Duodenal mucosa (tissue), 2 donors: ENCODE measurements around the gene MRPL24.

Source experiments
- H3K27ac ChIP-seq: one replicate; pipeline ENCODE4 v1.7.0; 2013; ENCODE audit warnings: low read depth, low read length
- H3K27me3 ChIP-seq, 2 donors: one replicate each; pipeline ENCODE4 v1.7.0; 2013; ENCODE audit warnings: low read length in 2 of 2, control low read depth in 1 of 2; ENCODE audit not compliant: insufficient read depth in 2 of 2, control insufficient read depth in 1 of 2
- H3K36me3 ChIP-seq, 2 donors: one replicate each; pipeline ENCODE4 v1.7.0; 2013; ENCODE audit warnings: low read length in 2 of 2, control low read depth in 1 of 2; ENCODE audit not compliant: insufficient read depth in 2 of 2, control insufficient read depth in 1 of 2
- H3K4me1 ChIP-seq, 2 donors: one replicate each; pipeline ENCODE4 v1.7.0; 2013; ENCODE audit warnings: low read length in 2 of 2, control low read depth in 1 of 2; ENCODE audit not compliant: insufficient read depth in 2 of 2, control insufficient read depth in 1 of 2
- H3K4me3 ChIP-seq, 2 donors: one replicate each; pipeline ENCODE4 v1.7.0; 2013; ENCODE audit warnings: low read length in 2 of 2, low read depth in 1 of 2
- H3K9ac ChIP-seq, 2 donors: one replicate each; pipeline ENCODE4 v1.7.0; 2013; ENCODE audit warnings: low read length in 2 of 2, low read depth in 1 of 2
- H3K9me3 ChIP-seq, 2 donors: one replicate each; pipeline ENCODE4 v1.7.0; 2013; ENCODE audit warnings: low read length in 2 of 2, control low read depth in 1 of 2; ENCODE audit not compliant: control insufficient read depth in 1 of 2

Gene MRPL24

DNA sequence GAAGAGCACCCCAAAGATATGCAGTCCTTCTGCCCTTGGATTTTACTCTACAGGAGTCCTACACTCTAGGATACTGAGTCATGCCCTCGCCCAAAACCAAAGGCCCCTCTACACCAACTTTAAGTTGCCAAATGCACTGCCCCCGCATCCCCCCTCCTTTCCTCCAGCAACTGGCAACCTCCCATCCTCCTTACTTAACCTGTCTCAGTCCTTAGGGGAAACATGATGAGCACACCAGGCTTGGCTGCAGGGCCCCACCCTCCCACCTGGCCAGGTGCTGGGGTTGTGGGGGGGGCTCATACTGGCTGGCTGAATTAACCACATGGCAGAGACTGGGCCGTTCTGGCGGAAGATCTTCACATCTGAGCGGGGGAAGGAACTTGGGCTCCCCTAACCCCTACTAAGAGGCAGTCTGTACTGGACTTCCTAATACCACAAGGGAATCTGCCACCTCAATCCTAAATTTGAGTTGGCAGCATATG is 9.3 kb upstream of the MRPL24 start:
- H3K4me3 ChIP-seq = peak overlapping the region; percentile 93 to 94
- no peaks in the 10 kb centered on the region for H3K27me3 ChIP-seq
- H3K36me3 ChIP-seq = peaks cover under 1 to 5% of the 10 kb centered on the region in 2 donors
- peaks cover 0 to 1% of the 10 kb centered on the region in 2 donors for H3K9me3 ChIP-seq
- peaks cover 50 to 62% of the 10 kb centered on the region in 2 donors for H3K4me1 ChIP-seq
- peak overlapping the region; percentile 85 to 95 for H3K9ac ChIP-seq
- H3K27ac ChIP-seq = peak overlapping the region; percentile 95

DNA sequence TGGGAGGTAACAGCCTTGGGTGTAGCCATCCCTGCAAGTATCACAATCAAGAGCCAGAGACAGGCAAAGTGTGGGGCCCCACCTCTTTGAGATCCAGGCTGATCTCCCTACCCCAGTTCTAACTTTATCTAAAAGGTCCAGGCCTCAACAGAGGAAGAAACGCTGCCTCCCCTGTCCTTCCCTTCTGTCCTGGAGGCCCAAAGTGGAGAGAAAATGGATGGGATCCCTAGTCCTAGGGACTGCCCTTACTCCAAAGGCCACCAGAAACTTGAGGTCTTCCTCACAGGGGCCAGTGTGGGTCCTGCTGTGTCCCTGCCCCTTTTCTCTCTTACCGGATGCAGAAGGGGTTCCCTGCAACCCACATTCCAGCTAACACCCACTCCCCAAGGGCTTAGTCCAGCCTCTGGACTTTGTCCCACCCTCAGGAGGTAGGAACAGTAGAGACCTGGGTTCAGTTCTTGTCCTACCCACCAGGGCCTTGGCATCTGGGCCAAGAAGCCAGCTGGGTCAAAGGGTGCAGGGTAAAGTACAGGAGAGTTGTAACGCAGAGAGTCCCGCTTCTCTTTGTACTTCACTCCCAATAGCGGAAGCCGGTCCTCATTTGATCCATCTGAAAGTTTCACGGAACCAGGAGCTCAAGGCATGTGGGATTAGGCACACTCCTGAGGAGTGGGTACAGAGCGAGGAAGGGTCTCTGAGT is 8.7 kb upstream of the MRPL24 start:
- Histone ChIP-seq H3K27ac (peak overlapping the region; percentile 95), H3K4me3 (peak overlapping the region; percentile 93 to 94), H3K9me3 (peaks cover 0 to 1% of the 10 kb centered on the region in 2 donors), H3K36me3 (peaks cover 6 to 8% of the 10 kb centered on the region in 2 donors), H3K9ac (peak overlapping the region; percentile 85 to 95), H3K27me3 (no peaks in the 10 kb centered on the region), H3K4me1 (peaks cover 52 to 62% of the 10 kb centered on the region in 2 donors)

DNA sequence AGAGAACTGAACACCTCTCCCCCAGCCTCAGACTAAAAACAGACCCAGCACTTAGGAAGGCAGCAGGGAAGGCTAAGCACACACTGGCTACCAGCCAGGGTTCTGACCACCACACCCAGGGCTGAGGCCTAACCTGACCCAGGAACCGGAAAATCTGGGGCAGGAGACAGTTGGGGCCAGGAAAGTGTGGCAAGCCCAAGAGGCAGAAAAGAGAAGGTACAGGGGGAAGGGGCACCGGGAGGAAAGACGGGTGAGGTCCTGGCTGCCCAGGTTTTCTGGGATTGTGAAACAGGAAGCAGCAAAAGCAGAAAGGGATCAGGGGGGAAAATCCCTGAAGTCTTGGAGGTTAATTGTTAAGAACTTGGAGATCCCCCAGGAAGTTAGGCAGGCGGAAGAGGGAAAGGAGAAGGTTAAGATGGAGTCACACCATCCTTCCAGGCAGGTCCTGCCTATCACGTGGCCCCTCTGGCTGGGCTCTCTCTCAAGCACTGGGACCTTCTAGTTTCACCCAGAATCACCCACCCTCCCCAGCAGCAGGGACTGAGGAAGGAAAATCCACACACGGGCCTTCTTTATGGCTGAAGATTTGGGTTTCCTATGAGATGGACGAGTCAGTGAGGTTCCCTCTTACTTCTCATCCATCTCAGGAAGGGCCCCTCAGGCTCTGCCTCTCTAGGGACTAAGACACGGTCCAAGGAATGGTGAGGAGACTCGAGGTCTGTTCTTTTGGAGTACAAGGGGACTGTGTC is 8.0 kb upstream of the MRPL24 start:
- H3K4me1 ChIP-seq = peaks cover 52 to 62% of the 10 kb centered on the region in 2 donors
- H3K9me3 ChIP-seq = peaks cover 0 to 1% of the 10 kb centered on the region in 2 donors
- H3K9ac ChIP-seq = peak overlapping the region; percentile 85 to 95
- peaks cover 10 to 13% of the 10 kb centered on the region in 2 donors for H3K36me3 ChIP-seq
- peak overlapping the region; percentile 95 for H3K27ac ChIP-seq
- H3K27me3 ChIP-seq = no peaks in the 10 kb centered on the region
- H3K4me3 ChIP-seq = peak overlapping the region; percentile 93 to 94

GRCh38 chr1:156747742-156748669 is 7.1 kb upstream of the MRPL24 start:
- Histone ChIP-seq H3K36me3 (peaks cover 18 to 21% of the 10 kb centered on the region in 2 donors), H3K27me3 (no peaks in the 10 kb centered on the region), H3K27ac (peak overlapping the region; percentile 95), H3K9me3 (peaks cover 0 to 1% of the 10 kb centered on the region in 2 donors), H3K4me3 (peak overlapping the region; percentile 93 to 94), H3K9ac (peak overlapping the region; percentile 85 to 95), H3K4me1 (peaks cover 49 to 60% of the 10 kb centered on the region in 2 donors)

GRCh38 chr1:156746728-156747631 is 6.1 kb upstream of the MRPL24 start:
- peak overlapping the region; percentile 93 to 94 for H3K4me3 ChIP-seq
- H3K4me1 ChIP-seq = peaks cover 44 to 49% of the 10 kb centered on the region in 2 donors
- peaks cover 0 to under 1% of the 10 kb centered on the region in 2 donors for H3K9me3 ChIP-seq
- peak overlapping the region; percentile 85 to 95 for H3K9ac ChIP-seq
- peak overlapping the region; percentile 98 for H3K27ac ChIP-seq
- peaks cover 19 to 27% of the 10 kb centered on the region in 2 donors for H3K36me3 ChIP-seq
- no peaks in the 10 kb centered on the region for H3K27me3 ChIP-seq

DNA sequence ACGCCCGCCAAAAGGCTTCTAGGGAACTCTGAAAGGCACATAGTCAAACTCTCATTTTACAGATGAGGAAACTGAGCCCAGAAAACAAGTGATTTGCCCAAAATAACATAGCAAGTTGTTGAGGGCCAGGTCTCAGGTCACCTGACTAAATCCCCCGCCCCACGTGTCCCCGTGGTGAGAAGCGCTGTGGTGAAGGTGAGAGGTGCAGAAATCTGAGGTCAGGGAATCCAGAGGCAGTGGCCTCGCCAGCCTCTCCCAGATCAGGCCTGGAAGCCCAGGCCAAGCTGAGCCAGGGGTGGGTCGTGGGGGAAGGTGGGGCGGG is 5.5 kb upstream of the MRPL24 start:
- peaks cover 19 to 27% of the 10 kb centered on the region in 2 donors for H3K36me3 ChIP-seq
- H3K9me3 ChIP-seq = no peaks in the 10 kb centered on the region
- H3K27me3 ChIP-seq = no peaks in the 10 kb centered on the region
- H3K4me1 ChIP-seq = peaks cover 50 to 54% of the 10 kb centered on the region in 2 donors
- H3K4me3 ChIP-seq = peak overlapping the region; percentile 63 to 69
- H3K9ac ChIP-seq = peak overlapping the region; percentile 63 to 95
- H3K27ac ChIP-seq = peak overlapping the region; percentile 98

DNA sequence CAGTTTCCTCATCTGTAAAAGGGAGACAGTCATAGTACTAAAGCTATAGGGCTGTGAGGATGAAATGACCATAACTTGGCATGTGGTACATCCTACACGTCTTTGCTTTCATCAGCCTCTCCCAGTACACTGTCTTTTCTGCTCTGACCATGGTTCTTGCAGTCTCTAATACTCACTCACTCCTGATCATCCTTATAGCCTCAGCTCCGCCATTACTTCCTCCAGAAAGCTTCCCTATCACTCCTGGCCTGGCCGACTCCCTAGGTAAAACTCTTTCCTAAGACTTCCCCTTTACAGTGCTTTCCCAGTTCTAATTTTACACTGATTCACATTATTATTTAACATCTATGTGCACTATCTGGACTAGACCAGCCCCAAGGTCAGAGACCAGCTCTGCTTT is 5.0 kb upstream of the MRPL24 start:
- Histone ChIP-seq H3K4me3 (peak overlapping the region in 1 of 2 donors; percentile 69), H3K27me3 (no peaks in the 10 kb centered on the region), H3K9me3 (no peaks in the 10 kb centered on the region), H3K36me3 (peaks cover 19 to 27% of the 10 kb centered on the region in 2 donors), H3K27ac (no peak overlapping the region), H3K9ac (peak overlapping the region; percentile 63 to 95), H3K4me1 (peaks cover 52 to 55% of the 10 kb centered on the region in 2 donors)

GRCh38 chr1:156744786-156745419 is 4.0 kb upstream of the MRPL24 start:
- Histone ChIP-seq H3K27ac (no peak overlapping the region), H3K4me3 (no peak overlapping the region), H3K27me3 (no peaks in the 10 kb centered on the region), H3K9me3 (no peaks in the 10 kb centered on the region), H3K4me1 (peaks cover 54 to 56% of the 10 kb centered on the region in 2 donors), H3K9ac (peak overlapping the region in 1 of 2 donors; percentile 95), H3K36me3 (peaks cover 19 to 27% of the 10 kb centered on the region in 2 donors)
